ENCODE results near the gene SMPD2.

SMPD2 gene, protein sequence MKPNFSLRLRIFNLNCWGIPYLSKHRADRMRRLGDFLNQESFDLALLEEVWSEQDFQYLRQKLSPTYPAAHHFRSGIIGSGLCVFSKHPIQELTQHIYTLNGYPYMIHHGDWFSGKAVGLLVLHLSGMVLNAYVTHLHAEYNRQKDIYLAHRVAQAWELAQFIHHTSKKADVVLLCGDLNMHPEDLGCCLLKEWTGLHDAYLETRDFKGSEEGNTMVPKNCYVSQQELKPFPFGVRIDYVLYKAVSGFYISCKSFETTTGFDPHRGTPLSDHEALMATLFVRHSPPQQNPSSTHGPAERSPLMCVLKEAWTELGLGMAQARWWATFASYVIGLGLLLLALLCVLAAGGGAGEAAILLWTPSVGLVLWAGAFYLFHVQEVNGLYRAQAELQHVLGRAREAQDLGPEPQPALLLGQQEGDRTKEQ

DNA sequence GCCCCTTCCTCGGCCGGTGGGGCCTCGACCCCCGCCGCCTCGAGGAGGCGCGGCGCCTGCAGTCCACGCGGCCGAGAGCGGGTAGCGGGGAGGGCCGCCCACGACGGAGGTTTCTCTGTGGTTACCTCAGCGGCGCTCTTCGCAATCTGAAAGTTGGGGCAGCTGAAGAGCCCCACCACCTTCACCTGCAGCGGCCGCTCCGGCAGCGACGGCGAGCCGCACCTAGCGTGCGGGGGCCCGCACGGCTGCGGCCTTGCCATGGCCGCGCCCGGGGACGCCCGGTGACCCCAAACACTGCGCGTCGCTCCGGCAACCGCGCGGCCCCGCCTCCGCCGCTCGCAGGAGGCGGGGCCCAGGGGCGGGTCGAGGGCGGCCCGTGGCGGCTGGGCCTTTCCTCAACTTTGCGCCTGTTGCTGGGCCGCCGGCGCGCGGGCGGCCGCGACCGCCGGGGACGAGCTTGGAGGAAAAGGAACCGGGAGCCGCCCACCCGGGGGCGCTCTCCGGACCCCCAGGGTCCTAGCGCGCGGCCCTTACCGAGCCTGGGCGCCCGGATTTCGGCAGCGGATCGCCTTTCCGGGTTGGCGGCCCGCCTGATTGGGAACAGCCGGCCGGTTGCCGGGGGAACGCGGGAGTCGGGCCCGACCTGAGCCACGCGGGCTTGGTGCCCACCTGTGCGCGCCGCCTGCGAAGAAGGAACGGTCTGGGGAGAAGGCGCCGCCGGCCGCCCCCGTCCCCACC lies at the start of gene SMPD2, which contains the start of gene PPIL6:
SMPD2 (plus strand) TSS at position 394 of the 738 bp plus-strand sequence. CDS start 398 bp downstream, outside the sequence.
PPIL6 (minus strand) TSS at position 298 of the 738 bp plus-strand sequence; CDS start at position 260, 38 bp downstream.
- in situ Hi-C loops (cut with MboI; ENCODE audit: low pct_unique_long_range_greater_than_20kb, low sequenced_read_pairs, unreplicated experiment), result no loop called here
- peak; percentile 96 for DNase-seq (ENCODE audit: low spot score)
- TF ChIP-seq, protein P1, sequence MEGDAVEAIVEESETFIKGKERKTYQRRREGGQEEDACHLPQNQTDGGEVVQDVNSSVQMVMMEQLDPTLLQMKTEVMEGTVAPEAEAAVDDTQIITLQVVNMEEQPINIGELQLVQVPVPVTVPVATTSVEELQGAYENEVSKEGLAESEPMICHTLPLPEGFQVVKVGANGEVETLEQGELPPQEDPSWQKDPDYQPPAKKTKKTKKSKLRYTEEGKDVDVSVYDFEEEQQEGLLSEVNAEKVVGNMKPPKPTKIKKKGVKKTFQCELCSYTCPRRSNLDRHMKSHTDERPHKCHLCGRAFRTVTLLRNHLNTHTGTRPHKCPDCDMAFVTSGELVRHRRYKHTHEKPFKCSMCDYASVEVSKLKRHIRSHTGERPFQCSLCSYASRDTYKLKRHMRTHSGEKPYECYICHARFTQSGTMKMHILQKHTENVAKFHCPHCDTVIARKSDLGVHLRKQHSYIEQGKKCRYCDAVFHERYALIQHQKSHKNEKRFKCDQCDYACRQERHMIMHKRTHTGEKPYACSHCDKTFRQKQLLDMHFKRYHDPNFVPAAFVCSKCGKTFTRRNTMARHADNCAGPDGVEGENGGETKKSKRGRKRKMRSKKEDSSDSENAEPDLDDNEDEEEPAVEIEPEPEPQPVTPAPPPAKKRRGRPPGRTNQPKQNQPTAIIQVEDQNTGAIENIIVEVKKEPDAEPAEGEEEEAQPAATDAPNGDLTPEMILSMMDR (IDR thresholded peaks at IDR 0.05; ENCODE audit: extremely low read depth, insufficient read depth, missing control alignments), result peak; percentile 11

DNA sequence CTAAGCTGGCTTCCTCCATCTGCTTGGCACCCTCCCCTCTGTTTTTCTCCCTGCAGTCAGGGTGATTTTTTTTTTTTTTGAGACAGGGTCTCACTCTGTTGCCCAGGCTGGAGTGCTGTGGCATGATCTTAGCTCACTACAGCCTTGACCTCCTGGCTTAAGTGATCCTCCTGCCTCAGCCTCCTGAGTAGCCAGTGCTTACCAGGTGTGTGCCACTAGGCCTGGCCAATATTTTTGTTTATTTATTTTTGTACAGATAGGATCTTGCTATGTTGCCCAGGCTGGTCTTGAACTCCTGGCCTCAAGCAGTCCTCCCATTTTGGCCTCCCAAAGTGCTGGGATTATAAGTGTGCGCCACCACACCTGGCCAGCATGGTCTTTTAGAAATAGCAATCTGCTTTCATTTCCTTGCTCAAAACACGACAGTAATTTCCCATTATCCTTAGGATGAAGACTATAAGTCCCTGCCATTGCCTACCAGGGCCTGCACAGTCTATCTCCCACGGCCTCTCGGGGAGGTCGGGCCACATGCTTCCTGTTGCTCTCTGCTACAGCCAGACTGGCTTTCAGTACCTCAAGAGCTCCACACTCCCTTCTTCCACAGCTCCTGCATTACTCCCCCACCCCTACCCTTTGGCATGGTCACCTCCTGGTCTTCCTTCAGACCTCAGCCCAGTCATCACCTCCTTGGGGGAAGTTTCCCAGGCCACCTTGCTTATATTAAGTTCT lies 47.2 kb upstream of the SMPD2 start:
- in situ Hi-C loops (cut with MboI; ENCODE audit: low pct_unique_long_range_greater_than_20kb, low sequenced_read_pairs, unreplicated experiment), result loop anchor here (25.0 kb wide), 1 partner anchor 206 kb away; no protein-coding TSS in a partner anchor
- DNase-seq (ENCODE audit: low spot score), result no peak
- TF ChIP-seq, protein P1 (IDR thresholded peaks at IDR 0.05; ENCODE audit: extremely low read depth, insufficient read depth, missing control alignments), result no peak

DNA sequence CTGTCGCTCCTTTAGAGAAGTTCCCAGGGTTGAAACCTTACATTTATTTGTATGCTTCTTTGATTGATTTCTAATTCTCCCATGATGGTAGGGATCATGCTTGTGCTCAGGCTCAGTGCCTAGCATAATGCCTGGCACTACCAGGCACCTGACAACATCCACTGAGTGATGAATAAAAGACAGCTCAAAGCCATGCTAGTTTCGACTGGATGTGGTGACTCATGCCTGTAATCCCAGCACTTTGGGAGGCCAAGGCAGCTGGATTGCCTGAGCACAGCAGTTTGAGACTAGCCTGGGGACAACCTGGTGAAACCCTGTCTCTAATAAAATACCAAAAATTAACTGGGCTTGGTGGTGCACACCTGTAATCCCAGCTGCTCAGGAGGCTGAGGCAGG lies 46.6 kb upstream of the SMPD2 start:
- TF ChIP-seq, protein P1 (IDR thresholded peaks at IDR 0.05; ENCODE audit: extremely low read depth, insufficient read depth, missing control alignments), result no peak
- no peak for DNase-seq (ENCODE audit: low spot score)
- in situ Hi-C loops (cut with MboI; ENCODE audit: low pct_unique_long_range_greater_than_20kb, low sequenced_read_pairs, unreplicated experiment), result loop anchor here (25.0 kb wide), 1 partner anchor 207 kb away; no protein-coding TSS in a partner anchor

DNA sequence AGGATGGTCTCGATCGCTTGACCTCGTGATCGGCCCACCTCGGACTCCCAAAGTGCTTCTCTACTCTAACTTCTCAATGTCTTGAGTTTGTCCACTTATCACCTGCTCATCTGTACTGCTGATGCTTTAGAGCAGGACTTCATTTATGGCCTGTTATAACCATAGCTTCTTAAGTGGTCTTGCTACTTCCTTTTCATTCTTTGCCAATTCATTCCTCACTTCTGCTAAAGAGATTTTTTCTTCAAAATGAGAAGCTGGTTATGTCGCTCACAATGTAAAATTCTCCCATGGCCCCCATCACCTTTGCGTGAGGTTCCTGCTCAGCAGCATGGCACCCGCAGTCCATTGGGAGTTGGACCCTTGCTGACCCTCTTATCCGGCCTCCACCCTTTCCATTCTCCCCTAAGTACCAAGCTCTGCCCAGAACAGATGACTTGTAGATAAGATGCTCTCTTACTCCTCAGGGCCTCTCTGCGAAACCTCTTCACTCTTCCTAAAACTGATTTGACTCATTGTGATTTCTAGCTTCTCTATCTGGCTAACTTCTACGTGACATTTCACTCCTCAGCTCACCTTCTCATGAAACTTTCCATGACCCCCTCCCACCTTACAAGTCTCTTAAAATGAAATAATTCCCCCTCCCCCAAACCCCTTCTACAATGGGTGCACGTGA lies 44.3 kb upstream of the SMPD2 start:
- in situ Hi-C loops (cut with MboI; ENCODE audit: low pct_unique_long_range_greater_than_20kb, low sequenced_read_pairs, unreplicated experiment), result loop anchor here (25.0 kb wide), 1 partner anchor 209 kb away; no protein-coding TSS in a partner anchor
- DNase-seq (ENCODE audit: low spot score), result no peak
- TF ChIP-seq, protein P1 (IDR thresholded peaks at IDR 0.05; ENCODE audit: extremely low read depth, insufficient read depth, missing control alignments), result no peak

DNA sequence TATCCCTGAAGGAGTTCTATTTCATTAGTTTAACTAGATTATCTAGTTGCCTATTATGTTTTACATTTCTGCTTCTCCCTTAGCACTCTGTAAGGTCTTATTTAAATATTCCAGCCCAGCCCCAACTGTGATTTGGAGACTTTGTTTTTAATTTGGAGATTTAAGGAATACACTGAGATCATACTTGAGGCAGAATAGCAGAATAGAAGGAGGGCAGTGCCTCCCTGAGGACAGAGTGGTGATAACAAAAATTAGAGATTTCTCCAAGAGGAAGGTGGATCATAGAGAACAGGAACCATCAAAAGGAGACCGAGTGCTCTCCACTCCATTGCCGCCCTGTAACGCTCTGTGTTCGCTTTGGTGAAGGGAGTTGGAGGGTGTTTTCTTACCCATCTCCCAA lies 43.5 kb upstream of the SMPD2 start:
- DNase-seq (ENCODE audit: low spot score), result no peak
- in situ Hi-C loops (cut with MboI; ENCODE audit: low pct_unique_long_range_greater_than_20kb, low sequenced_read_pairs, unreplicated experiment), result loop anchor here (25.0 kb wide), 1 partner anchor 210 kb away; no protein-coding TSS in a partner anchor
- TF ChIP-seq, protein P1 (IDR thresholded peaks at IDR 0.05; ENCODE audit: extremely low read depth, insufficient read depth, missing control alignments), result peak; percentile 8
